Chondrocyte (in vitro differentiated cells): Measurements from ENCODE around the gene PTCHD1. TPM values are rescaled to one million over a fixed set of nuclear protein-coding genes. Genes with fewer than 3 reads are reported as not detected.

Experiments used
- DNase-seq: peaks from one replicate; pipeline ENCODE4 v3.0.0; 2021; ENCODE audit warnings: mixed read lengths, low spot score
- H3K27ac Mint-ChIP-seq: one replicate; pipeline ENCODE4 v1.8.0; 2021; ENCODE audit warnings: mild to moderate bottlenecking, moderate library complexity, mixed read lengths; ENCODE audit not compliant: unreplicated experiment
- H3K27me3 Mint-ChIP-seq: 2 replicates; pipeline ENCODE4 v1.8.0; 2021; ENCODE audit warnings: low read depth, mixed read lengths
- H3K36me3 Mint-ChIP-seq: 2 replicates; pipeline ENCODE4 v1.8.0; 2021; ENCODE audit warnings: low read depth, mixed read lengths
- H3K4me1 Mint-ChIP-seq: 2 replicates; pipeline ENCODE4 v1.8.0; 2021; ENCODE audit warnings: low read depth, mild to moderate bottlenecking, mixed read lengths
- H3K4me3 Mint-ChIP-seq: one replicate; pipeline ENCODE4 v1.8.0; 2021; ENCODE audit warnings: mild to moderate bottlenecking, moderate library complexity, mixed read lengths; ENCODE audit not compliant: unreplicated experiment
- H3K9me3 Mint-ChIP-seq: 2 replicates; pipeline ENCODE4 v1.8.0; 2021; ENCODE audit warnings: low read depth, mixed read lengths
- CTCF ChIP-seq: fragments of 200-600 bp; sonication (generic); IDR thresholded peaks from 2 replicates; pipeline ENCODE4 v1.5.0; 2021; ENCODE audit warnings: antibody characterized with exemption, mild to moderate bottlenecking, moderate library complexity
- total RNA-seq: library from RNA; stranded (reverse); gene quantifications from 3 replicates; pipeline ENCODE4 v1.2.1, GENCODE V29; 2021

The PTCHD1 gene
- total RNA-seq, 1 donor from 2014 or later, result 0.82 TPM

- peaks cover 18% of the 10 kb centered on the region for H3K4me1 Mint-ChIP-seq
- H3K27me3 Mint-ChIP-seq, result peaks cover 73% of the 10 kb centered on the region
- no peak for DNase-seq
- no peaks in the 10 kb centered on the region for H3K9me3 Mint-ChIP-seq
- no peak overlapping the region for H3K4me3 Mint-ChIP-seq
- H3K27ac Mint-ChIP-seq, result no peak overlapping the region
- no peak for TF ChIP-seq CTCF
- peaks cover 3% of the 10 kb centered on the region for H3K36me3 Mint-ChIP-seq
Measured at GRCh38 chrX:23338334-23338733, 3.7 kb downstream of the PTCHD1 start.

GRCh38 chrX:23341452-23341851 lies 6.8 kb downstream of the PTCHD1 start:
- Mint-ChIP-seq H3K36me3 (no peaks in the 10 kb centered on the region), H3K4me3 (no peak overlapping the region), H3K4me1 (peaks cover 6% of the 10 kb centered on the region), H3K27ac (no peak overlapping the region), H3K9me3 (no peaks in the 10 kb centered on the region), H3K27me3 (peaks cover 69% of the 10 kb centered on the region)
- peak; percentile 53 for TF ChIP-seq CTCF
- no peak for DNase-seq

- peaks cover 2% of the 10 kb centered on the region for H3K9me3 Mint-ChIP-seq
- TF ChIP-seq CTCF, result no peak
- DNase-seq, result no peak
Measured at GRCh38 chrX:23344238-23344903, 9.7 kb downstream of the PTCHD1 start.

GRCh38 chrX:23344904-23345271 lies 10.2 kb downstream of the PTCHD1 start:
- H3K36me3 Mint-ChIP-seq, result no peaks in the 10 kb centered on the region
- H3K4me3 Mint-ChIP-seq, result no peak overlapping the region
- H3K27me3 Mint-ChIP-seq, result peaks cover 54% of the 10 kb centered on the region
- no peak for TF ChIP-seq CTCF
- no peak overlapping the region for H3K27ac Mint-ChIP-seq
- no peak for DNase-seq
- peaks cover 6% of the 10 kb centered on the region for H3K4me1 Mint-ChIP-seq
- peaks cover 3% of the 10 kb centered on the region for H3K9me3 Mint-ChIP-seq

More at GRCh38 chrX:23344238-23344903, 9.7 kb downstream of the PTCHD1 start:
- H3K4me3 Mint-ChIP-seq, result no peak overlapping the region
- H3K27ac Mint-ChIP-seq, result no peak overlapping the region
- H3K36me3 Mint-ChIP-seq, result no peaks in the 10 kb centered on the region
- peaks cover 58% of the 10 kb centered on the region for H3K27me3 Mint-ChIP-seq
- peaks cover 6% of the 10 kb centered on the region for H3K4me1 Mint-ChIP-seq

GRCh38 chrX:23356189-23356588 lies 21.5 kb downstream of the PTCHD1 start:
- Mint-ChIP-seq H3K36me3 (no peaks in the 10 kb centered on the region), H3K9me3 (peaks cover 8% of the 10 kb centered on the region), H3K4me3 (no peak overlapping the region), H3K27me3 (peaks cover 9% of the 10 kb centered on the region), H3K4me1 (no peaks in the 10 kb centered on the region), H3K27ac (no peak overlapping the region)
- DNase-seq, result no peak
- no peak for TF ChIP-seq CTCF
